Activated naive CD8-positive, alpha-beta T cell treated with anti-CD3 and anti-CD28 coated beads, Interleukin-2, amount 10 ng/mL, durations not matched to agents 7 days and 5 days (primary cell): Measurements from ENCODE around the gene ACTG1. TPM values are rescaled to one million over a fixed set of nuclear protein-coding genes. Genes with fewer than 3 reads are reported as not detected.
A peak's percentile ranks its signal among the peaks of the same experiment; 100 is the strongest.

Source experiments
- ATAC-seq: fragments of 150-1000 bp; cut with Tn5 transposase; one replicate; pipeline ENCODE4 v1.10.0; 2021; ENCODE audit warnings: low read depth, moderate library complexity
- POLR2A ChIA-PET: fragments of 350-600 bp; sonication (Branson Sonifier 250); formaldehyde crosslinking; loops from one replicate; lab custom pipeline; 2021; ENCODE audit warnings: antibody characterized with exemption; lab: Charles Lee
- DNase-seq: peaks from one replicate; pipeline ENCODE4 v3.0.0; 2021
- H3K27ac Mint-ChIP-seq: one replicate; pipeline ENCODE4 v1.8.0; 2022; ENCODE audit warnings: mild to moderate bottlenecking, mixed read lengths
- H3K27me3 Mint-ChIP-seq: one replicate; pipeline ENCODE4 v1.8.0; 2022; ENCODE audit warnings: mild to moderate bottlenecking, moderate library complexity, mixed read lengths
- H3K36me3 Mint-ChIP-seq: one replicate; pipeline ENCODE4 v1.8.0; 2021; ENCODE audit warnings: mild to moderate bottlenecking, mixed read lengths
- H3K4me1 Mint-ChIP-seq: one replicate; pipeline ENCODE4 v1.8.0; 2021; ENCODE audit warnings: mixed read lengths
- H3K4me3 Mint-ChIP-seq: one replicate; pipeline ENCODE4 v1.8.0; 2022; ENCODE audit warnings: mild to moderate bottlenecking, moderate library complexity, mixed read lengths
- H3K9me3 Mint-ChIP-seq: one replicate; pipeline ENCODE4 v1.8.0; 2021; ENCODE audit warnings: mixed read lengths
- total RNA-seq, 2 experiments: library from RNA; stranded (reverse); gene quantifications; one replicate each; pipeline ENCODE4 v1.2.3, GENCODE V29; 2021

ACTG1 gene
- total RNA-seq, 2 experiments from 2014 or later, result 2,936 to 3,174 TPM

DNA sequence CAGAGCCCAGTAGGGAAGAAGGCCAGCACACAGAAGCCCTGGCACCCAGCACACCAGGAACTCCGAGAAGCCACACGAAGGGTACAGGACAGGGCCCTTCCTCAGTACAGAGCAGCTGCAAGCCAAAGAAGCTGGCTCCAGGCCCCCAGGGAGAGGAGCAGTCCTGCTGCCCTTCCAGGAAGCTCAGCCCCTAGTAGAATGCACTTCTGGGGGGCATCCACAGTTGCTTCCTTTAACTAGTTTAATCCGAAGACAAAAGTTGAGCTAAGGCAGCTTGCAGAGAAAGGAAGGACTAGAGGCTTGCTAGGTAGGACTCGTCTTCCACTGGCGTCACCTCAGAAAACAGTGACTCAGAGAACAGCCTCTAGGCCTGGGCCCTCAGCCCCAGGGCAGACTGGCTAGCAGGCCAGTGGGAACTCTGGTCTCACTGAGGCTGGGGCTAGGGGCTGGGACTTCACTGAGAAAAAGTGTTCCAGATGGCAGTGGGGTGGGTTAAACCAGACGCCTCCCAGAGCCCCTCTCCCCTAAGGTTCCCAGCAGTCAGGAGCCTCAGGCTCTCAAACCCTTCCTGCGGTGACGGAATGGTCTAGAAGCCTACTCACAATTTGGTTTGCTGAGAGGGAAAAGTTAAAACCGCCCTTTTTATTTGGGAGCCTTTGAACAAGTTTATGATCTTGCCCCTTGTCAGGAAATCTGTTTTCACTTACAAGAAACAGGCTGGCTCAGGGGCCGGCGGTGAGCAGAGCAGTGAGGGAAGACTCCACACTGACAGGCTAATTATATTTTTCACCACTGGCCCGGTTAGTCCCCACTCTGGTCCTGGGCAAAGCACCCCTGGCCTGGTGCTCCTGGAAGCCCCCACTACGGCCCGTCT is 41.4 kb downstream of the ACTG1 start:
- H3K9me3 Mint-ChIP-seq, result no peaks in the 10 kb centered on the region
- DNase-seq (no peak), ATAC-seq (no peak)
- H3K4me3 Mint-ChIP-seq, result no peak overlapping the region
- POLR2A ChIA-PET, result no interaction called here
- no peaks in the 10 kb centered on the region for H3K36me3 Mint-ChIP-seq
- no peaks in the 10 kb centered on the region for H3K27me3 Mint-ChIP-seq
- H3K4me1 Mint-ChIP-seq, result no peaks in the 10 kb centered on the region
- no peak overlapping the region for H3K27ac Mint-ChIP-seq

DNA sequence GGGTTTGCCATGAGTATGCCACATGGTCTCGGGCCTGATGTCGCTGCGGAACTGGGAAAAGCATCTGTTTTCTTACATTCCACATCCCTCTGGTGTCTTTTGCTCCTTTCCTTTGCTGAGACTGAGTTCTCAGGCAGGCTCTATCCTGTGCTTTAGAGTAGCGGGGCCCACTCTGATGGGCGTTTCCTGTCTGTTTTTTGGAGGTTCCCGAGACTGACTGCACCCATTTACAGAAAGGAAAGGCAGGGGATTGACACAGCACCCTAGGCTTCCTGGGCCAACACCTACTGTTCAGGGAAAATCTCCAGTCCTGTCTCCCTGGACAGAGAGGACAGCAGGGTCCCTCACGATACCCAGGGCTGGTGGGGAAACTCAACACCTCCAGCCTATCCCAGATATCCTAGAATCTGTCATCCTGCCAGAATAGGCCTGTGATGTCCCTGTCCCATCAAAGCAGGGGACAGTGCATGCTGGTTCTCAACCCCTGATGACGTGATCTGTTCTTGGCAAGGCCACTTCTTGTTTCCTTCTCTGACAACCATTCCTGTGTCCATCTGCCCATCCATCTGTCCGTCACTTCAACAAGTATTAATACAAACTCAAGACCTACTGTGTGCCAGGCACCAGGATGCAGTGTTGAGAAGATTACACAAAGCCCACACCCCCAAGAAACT is 42.2 kb downstream of the ACTG1 start:
- H3K9me3 Mint-ChIP-seq, result no peaks in the 10 kb centered on the region

DNA sequence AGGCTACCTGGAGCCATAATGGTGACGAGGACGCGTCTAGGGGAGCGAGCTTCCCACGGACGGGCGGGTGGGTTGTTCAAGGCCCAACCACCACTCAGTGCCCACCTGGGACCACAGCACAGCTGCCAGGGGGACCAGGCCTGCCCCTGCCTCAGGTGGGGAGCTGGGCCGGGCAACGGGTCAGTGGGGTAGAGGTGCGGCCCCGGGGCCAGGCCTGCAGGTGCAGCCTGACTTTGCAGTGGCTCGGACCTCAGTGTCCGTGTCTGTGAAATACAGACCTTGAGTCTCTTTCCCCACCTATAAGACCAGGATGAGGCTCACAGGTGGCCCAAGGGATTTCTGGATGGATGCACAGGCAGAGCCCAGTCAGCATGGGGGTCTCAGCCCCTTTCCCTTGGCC is 43.3 kb downstream of the ACTG1 start:
- no peak for DNase-seq
- no peaks in the 10 kb centered on the region for H3K9me3 Mint-ChIP-seq
- ATAC-seq, result no peak
- no peaks in the 10 kb centered on the region for H3K36me3 Mint-ChIP-seq
- H3K4me3 Mint-ChIP-seq, result no peak overlapping the region
- POLR2A ChIA-PET, result no interaction called here
- no peaks in the 10 kb centered on the region for H3K4me1 Mint-ChIP-seq
- H3K27me3 Mint-ChIP-seq, result no peaks in the 10 kb centered on the region
- no peak overlapping the region for H3K27ac Mint-ChIP-seq

More for the DNA sequence above, 42.2 kb downstream of the ACTG1 start:
- POLR2A ChIA-PET, result no interaction called here
- Mint-ChIP-seq H3K4me1 (no peaks in the 10 kb centered on the region), H3K27me3 (no peaks in the 10 kb centered on the region), H3K36me3 (no peaks in the 10 kb centered on the region), H3K4me3 (no peak overlapping the region), H3K27ac (no peak overlapping the region)
- DNase-seq, result no peak
- ATAC-seq, result no peak

DNA sequence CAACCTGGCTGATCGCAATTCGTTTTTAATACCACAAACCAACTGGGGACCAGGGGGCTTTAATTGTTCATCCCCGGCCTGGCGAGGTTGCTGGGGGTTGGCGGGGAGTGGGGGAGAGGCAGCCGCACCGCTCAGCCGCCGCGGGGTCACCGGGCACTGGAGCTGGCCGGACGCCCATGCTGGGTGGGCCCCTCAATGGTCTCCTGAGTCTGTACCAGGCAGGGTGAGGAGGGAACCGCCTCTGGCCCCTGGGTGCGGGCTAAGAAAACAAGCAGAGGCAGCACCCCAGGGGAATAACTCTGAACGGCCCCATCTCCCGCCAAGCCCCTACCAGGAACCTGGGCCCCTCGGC is 43.9 kb downstream of the ACTG1 start:
- Mint-ChIP-seq H3K9me3 (no peaks in the 10 kb centered on the region), H3K36me3 (no peaks in the 10 kb centered on the region), H3K4me3 (no peak overlapping the region), H3K27me3 (no peaks in the 10 kb centered on the region), H3K27ac (no peak overlapping the region), H3K4me1 (no peaks in the 10 kb centered on the region)
- DNase-seq, result no peak
- POLR2A ChIA-PET, result no interaction called here
- ATAC-seq, result no peak

DNA sequence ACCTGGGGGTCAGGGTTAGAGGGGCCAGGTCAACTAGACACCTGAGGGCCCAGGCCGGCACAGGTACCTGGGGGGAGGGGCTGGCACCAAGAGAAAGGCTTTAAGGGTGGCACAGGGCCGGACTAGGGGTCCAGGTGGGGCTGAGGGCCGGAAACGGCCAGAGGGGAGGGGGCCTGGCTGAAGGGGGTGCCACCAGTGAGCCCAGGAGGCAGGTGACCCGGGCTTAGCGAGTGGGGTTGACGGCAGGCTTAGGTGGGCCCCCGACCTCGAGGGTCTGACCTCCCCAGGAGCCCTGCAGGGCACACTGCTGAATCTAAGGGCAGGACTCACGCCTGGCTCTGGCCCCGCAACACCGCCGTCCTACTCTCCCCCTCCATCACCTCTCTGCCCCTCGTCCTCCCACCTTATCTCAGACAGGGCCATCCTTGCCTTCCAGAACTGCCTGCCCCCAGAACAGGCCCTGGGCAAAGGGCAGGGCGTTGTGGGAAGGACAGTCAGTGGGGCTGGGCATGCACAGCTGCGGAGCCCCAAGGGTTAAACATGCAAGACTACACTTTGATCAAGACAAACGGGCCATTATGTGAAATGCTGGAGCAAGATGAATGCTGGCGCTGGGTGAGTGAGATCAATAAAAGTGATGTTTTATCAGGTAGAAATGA is 44.4 kb downstream of the ACTG1 start:
- Mint-ChIP-seq H3K9me3 (no peaks in the 10 kb centered on the region), H3K36me3 (no peaks in the 10 kb centered on the region), H3K27me3 (no peaks in the 10 kb centered on the region), H3K4me1 (no peaks in the 10 kb centered on the region), H3K27ac (no peak overlapping the region), H3K4me3 (no peak overlapping the region)
- no peak for ATAC-seq
- POLR2A ChIA-PET, result no interaction called here
- DNase-seq, result no peak

DNA sequence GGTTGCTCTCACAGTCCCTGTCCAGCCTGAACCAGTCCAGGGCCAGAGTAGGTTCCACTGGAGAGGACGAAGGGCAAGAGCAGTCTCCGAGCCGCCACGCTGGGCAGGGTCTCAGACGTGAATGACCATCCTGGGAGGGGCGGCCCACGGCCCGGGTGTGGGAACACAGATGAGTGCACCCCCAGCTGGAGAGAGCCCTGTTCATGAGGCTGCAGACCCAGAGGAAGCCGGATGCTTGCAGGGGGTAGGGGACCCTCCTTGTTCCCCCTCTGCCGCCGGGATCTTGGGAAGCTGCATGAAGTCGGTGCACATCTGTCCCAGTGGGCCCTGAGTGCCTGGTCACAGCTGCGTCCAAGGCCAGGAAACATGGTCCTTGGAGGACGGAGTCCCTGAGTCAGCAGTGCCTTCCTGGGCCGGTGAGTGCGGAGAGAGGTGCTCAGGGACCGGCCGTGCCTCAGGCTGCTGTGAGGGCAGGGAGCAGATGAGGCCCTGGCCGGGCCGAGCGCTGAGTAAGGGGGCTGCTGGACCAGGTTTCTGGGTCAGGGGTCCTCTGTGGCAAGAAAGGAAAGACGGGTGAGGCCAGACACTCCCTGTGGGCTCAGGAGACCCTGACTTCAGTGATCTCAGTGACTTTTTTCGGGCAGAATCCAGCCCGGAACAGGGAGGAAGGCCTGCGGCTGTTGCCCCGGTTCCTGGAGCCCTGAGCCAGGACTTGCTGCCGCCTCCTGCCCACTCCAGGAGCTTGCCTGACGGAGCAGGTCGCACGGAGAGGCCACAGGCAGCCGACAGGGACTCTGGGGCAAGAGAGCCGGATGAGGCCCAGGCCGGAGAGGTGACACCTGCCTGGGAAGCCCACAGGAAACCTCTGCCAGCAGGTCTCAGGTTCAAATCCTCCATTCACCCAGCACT is 45.8 kb downstream of the ACTG1 start:
- Mint-ChIP-seq H3K36me3 (no peaks in the 10 kb centered on the region), H3K27ac (no peak overlapping the region), H3K27me3 (no peaks in the 10 kb centered on the region), H3K9me3 (no peaks in the 10 kb centered on the region), H3K4me3 (no peak overlapping the region), H3K4me1 (no peaks in the 10 kb centered on the region)
- no peak for ATAC-seq
- DNase-seq, result no peak
- POLR2A ChIA-PET, result no interaction called here

DNA sequence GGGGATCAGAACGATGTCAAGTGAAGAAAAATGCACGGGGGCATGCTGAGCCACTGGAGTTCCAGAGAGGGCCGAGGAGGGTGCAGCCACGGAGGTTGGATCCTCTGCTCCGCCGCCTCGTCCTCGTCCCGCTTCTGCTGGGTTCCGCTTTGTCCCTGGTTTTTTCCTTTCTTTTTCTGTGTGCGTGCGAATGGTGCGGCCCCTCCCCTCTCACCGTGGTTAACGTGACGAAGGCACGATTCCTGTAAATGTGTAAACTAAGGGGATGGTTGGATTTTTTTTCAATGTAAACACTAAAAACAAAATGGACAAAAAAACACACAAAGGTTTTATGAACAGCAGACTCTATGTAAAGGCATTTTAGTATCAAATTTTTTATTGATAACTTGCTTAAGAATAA is 46.7 kb downstream of the ACTG1 start:
- Mint-ChIP-seq H3K4me3 (no peak overlapping the region), H3K36me3 (no peaks in the 10 kb centered on the region), H3K27me3 (no peaks in the 10 kb centered on the region), H3K27ac (no peak overlapping the region), H3K9me3 (no peaks in the 10 kb centered on the region), H3K4me1 (no peaks in the 10 kb centered on the region)
- ATAC-seq (no peak), DNase-seq (no peak)
- POLR2A ChIA-PET, result no interaction called here

DNA sequence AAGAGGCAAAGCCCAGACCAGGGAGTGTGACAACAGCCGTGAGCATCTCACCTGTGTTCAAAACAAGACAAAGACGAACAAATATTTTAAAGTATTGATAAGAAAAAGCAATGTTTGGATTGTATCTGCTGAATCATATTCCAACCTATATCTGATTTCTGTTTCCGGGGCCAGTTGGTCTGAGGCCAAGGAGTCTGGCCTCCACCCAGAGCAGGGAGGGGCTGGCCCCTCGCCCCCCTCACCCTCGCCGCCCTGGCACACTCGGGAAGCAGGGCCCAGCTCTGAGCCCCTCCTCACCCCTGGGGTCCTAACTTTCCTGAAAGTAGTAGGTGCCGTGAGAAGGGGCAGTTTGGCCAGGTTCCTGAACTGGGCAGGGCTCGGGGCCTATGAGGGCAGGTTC is 48.0 kb downstream of the ACTG1 start:
- POLR2A ChIA-PET, result no interaction called here
- DNase-seq, result no peak
- no peak overlapping the region for H3K4me3 Mint-ChIP-seq
- no peaks in the 10 kb centered on the region for H3K27me3 Mint-ChIP-seq
- H3K27ac Mint-ChIP-seq, result peak overlapping the region; percentile 56
- no peaks in the 10 kb centered on the region for H3K36me3 Mint-ChIP-seq
- ATAC-seq, result no peak
- H3K4me1 Mint-ChIP-seq, result no peaks in the 10 kb centered on the region
- no peaks in the 10 kb centered on the region for H3K9me3 Mint-ChIP-seq

DNA sequence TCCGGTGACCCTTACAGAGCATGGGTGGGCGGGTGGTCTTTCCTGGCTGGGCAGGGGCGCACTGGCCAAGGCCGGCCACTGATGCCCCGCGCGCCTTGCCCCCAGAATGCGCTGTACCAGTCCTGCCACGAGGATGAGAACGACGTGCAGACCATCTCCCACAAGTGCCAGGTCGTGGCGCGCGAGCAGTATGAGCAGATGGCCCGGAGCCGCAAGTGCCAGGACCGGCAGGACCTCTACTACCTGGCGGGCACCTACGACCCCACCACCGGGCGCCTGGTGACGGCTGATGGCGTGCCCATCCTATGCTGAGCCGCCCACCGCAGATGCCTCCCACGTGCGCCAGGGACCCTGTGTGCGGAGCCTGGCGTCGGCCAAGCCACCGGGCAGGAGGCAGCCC is 49.1 kb downstream of the ACTG1 start:
- no peak overlapping the region for H3K27ac Mint-ChIP-seq
- ATAC-seq, result no peak
- H3K4me1 Mint-ChIP-seq, result no peaks in the 10 kb centered on the region
- no peaks in the 10 kb centered on the region for H3K36me3 Mint-ChIP-seq
- no peak for DNase-seq
- no peaks in the 10 kb centered on the region for H3K9me3 Mint-ChIP-seq
- POLR2A ChIA-PET, result no interaction called here
- no peak overlapping the region for H3K4me3 Mint-ChIP-seq
- no peaks in the 10 kb centered on the region for H3K27me3 Mint-ChIP-seq

DNA sequence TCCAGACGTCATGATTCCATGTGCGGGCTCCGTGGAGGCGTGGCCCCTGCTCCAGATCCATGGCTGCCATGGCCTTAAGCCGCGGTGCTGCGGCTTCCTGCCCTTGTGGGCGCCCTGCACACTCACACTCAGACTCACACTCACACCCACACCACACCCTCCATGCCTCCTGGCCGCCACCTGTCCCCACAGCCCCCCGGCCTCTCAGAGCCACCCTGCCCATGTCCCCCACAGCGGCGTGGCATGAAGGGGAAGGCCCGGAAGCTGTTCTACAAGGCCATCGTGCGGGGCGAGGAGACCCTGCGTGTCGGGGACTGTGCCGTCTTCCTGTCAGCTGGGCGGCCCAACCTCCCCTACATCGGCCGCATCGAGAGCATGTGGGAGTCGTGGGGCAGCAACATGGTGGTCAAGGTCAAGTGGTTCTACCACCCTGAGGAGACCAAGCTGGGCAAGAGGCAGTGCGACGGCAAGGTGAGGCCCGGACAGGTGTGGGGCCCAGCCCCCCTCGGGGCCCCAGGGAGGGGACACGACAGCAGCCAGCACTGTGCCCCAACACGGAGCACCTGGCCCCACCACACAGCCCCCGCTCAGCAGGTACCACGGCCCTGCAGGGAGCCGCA is 50.0 kb downstream of the ACTG1 start:
- no peaks in the 10 kb centered on the region for H3K27me3 Mint-ChIP-seq
- ATAC-seq (no peak), DNase-seq (no peak)
- no peak overlapping the region for H3K4me3 Mint-ChIP-seq
- POLR2A ChIA-PET, result no interaction called here
- no peak overlapping the region for H3K27ac Mint-ChIP-seq
- no peaks in the 10 kb centered on the region for H3K9me3 Mint-ChIP-seq
- no peaks in the 10 kb centered on the region for H3K36me3 Mint-ChIP-seq
- H3K4me1 Mint-ChIP-seq, result no peaks in the 10 kb centered on the region

DNA sequence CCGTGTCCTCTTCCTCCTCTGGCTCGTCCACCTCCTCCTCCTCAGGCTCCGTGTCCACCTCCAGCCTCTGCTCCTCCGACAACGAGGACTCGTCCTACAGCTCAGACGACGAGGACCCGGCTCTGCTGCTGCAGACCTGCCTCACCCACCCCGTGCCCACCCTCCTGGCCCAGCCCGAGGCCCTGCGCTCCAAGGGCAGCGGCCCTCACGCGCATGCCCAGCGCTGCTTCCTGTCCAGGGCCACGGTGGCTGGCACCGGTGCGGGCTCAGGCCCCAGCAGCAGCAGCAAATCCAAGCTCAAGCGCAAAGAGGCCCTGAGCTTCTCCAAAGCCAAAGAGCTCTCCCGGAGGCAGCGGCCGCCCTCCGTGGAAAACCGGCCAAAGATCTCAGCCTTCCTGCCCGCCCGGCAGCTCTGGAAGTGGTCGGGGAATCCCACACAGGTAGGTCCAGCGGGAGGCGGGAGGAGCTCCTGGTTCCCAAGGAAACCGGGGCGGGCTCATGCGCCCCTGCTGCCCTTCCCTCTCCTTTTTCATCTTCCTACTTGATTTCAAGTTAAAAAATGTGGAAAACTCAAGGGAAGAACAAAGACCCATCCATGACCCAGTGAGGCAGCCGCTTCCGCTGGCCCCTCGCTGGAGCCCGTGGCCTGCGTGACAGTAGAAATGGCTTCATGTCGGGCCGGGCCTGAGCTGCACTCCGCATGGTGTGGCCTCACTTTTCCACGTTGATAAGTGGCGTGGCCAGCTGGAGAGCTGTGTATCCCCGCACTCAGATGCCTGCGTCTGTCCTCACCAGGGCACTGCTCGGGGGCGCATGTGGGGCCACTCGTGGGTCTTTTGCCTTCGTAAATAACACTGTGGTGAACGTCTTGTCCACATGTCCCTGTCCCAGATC is 50.7 kb downstream of the ACTG1 start:
- H3K27ac Mint-ChIP-seq, result no peak overlapping the region

DNA sequence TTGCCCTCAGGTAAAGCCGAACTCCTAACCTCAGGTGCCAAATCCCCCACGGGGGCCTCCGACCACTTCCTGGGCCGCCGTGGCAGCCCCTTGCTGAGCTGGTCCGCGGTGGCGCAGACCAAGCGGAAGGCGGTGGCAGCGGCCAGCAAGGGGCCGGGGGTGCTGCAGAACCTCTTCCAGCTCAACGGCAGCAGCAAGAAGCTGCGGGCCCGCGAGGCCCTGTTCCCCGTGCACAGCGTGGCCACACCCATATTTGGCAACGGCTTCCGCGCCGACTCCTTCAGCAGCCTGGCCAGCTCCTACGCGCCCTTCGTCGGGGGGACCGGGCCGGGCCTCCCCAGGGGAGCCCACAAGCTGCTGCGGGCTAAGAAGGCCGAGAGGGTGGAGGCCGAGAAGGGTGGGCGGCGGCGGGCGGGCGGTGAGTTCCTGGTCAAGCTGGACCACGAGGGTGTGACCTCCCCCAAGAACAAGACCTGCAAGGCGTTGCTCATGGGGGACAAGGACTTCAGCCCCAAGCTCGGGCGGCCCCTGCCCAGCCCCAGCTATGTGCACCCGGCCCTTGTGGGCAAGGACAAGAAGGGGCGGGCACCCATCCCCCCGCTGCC is 51.6 kb downstream of the ACTG1 start:
- Mint-ChIP-seq H3K4me3 (no peak overlapping the region), H3K27me3 (no peaks in the 10 kb centered on the region), H3K4me1 (no peaks in the 10 kb centered on the region), H3K9me3 (no peaks in the 10 kb centered on the region), H3K27ac (no peak overlapping the region), H3K36me3 (no peaks in the 10 kb centered on the region)
- no peak for ATAC-seq
- DNase-seq, result no peak
- POLR2A ChIA-PET, result no interaction called here

More for the DNA sequence above, 50.7 kb downstream of the ACTG1 start:
- POLR2A ChIA-PET, result interaction anchor here (0.6 kb wide), 1 partner anchor 224 kb away, joined by 3 read pairs; no protein-coding TSS in a partner anchor
- ATAC-seq (no peak), DNase-seq (no peak)
- Mint-ChIP-seq H3K4me3 (no peak overlapping the region), H3K27me3 (no peaks in the 10 kb centered on the region), H3K9me3 (no peaks in the 10 kb centered on the region), H3K4me1 (no peaks in the 10 kb centered on the region), H3K36me3 (no peaks in the 10 kb centered on the region)
